Endothelial cell of umbilical vein (primary cell): Measurements from ENCODE around the gene LKAAEAR1.

ENCODE experiments used
- JUN ChIP-seq: IDR thresholded peaks from 2 replicates; pipeline ENCODE4 v1.6.1; 2011; ENCODE audit warnings: borderline replicate concordance, low read depth; ENCODE audit not compliant: insufficient read length, insufficient read depth
- POLR2A ChIP-seq: IDR thresholded peaks from 2 replicates; pipeline ENCODE4 v1.6.1; 2012; ENCODE audit warnings: low read depth, mild to moderate bottlenecking, control low read depth, low read length
- POLR2AphosphoS5 ChIP-seq: IDR thresholded peaks from 2 replicates; pipeline ENCODE4 v1.6.1; 2012; ENCODE audit warnings: low read depth, mild to moderate bottlenecking, control low read depth, low read length, moderate library complexity; ENCODE audit not compliant: insufficient read depth

GRCh38 chr20:64051561-64052325, 32.5 kb downstream of the LKAAEAR1 start:
- TF ChIP-seq POLR2A: no peak
- TF ChIP-seq POLR2AphosphoS5: no peak
- TF ChIP-seq JUN: no peak
